GM21825 (cell line): Measurements from ENCODE around the gene CAMK1D.
"Not testable (repeated sequence)": the region's sequence is repeated elsewhere in the genome, so short reads cannot be mapped to it uniquely, and the experiment has no call there.

Experiments
- ATAC-seq: cut with Tn5 transposase; IDR thresholded peaks from one replicate; pipeline ENCODE4 v1.9.1; 2021; ENCODE audit warnings: mild to moderate bottlenecking, moderate library complexity; ENCODE audit not compliant: unreplicated experiment

The CAMK1D gene

DNA sequence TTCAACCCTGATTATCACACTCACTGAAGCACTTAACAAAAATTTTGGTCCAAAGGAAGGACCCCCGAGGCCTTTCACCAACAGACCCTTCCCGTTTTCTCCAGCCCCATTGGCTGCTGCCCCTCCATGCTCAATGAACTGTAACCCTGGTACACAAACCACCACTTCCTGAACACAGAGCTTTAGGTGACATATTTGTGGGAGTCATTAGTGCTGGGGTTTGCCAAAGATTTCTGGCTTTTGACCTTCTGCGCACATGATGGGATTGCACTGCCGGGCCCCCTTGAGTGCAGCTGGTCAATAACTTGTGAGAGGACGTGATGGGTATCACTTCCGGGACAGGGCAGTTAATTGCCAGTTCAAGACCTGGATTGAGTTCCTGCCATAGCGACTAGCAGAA is 9.0 kb upstream of the CAMK1D start:
- no peak for ATAC-seq

DNA sequence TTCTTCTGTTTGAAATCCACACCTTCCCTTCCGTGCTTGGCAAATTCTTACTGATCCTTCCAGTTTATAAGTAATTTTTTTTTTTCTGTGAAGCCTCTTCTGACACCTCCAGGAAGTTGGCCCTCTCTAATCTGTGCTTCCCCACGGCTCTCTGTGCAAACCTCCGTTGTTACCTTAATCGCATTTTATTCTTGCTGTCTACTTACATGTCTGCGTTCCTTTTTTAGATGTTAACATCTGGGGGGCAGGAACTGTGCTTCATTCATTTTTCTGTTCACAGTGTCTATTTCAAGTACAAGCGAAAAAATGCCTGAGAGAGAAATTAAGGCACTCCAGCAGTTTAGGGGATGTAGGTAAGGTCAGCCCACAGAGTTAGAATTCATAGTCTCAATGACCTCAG is 8.4 kb upstream of the CAMK1D start:
- ATAC-seq: no peak

DNA sequence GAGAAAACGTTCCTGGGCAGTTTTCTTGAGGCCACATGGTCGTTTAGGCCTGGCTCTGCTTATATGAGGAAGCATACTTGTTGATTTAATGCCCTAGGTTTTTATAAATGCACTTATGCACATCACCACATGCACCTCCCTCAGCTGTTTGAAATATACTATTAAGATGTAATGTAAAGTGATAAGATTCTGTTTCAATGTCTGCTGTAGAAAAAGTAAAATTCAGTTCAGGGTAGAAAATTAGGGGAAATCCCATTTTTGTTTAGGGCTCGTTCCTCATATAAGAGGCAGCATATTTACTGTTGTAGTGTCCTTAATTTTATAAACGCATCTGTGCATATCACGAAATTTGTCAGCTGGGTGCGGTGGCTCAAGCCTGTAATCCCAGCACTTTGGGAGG is 7.8 kb upstream of the CAMK1D start:
- ATAC-seq: no peak

DNA sequence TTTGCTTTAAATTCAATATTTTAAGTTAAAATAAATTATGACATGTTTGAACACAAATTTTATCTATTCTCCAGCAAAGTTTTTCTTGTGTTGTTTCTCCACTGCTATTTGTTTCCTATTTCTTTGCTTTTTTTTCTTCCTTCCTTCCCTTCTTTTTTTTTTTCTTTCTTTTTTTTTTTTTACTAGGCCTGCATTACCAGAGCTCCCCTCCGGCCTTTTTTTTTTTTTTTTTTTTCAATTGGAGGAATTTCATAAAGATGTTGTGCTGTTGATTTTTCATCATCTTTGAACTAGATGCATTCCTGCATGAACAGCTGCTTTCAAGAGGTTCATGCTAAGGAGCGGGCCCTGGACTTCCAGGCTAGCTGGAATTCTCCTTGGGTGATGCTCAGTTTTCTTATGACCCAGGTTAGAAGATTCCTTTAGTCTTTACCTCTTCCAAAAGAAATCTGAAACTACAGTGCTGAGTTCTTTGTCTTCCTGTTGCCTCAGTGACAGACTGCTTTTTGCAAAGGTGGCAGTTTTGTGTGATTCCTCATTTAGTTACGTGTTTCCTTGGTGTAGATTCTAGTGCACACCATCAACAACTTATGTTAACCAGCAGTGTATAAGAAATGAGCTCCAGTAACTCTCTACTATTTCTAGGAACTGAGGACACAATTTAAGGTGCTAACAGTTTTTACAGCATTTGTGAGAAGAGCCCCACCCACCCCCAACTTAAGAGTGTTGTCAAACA is 4.8 kb upstream of the CAMK1D start:
- ATAC-seq: no peak

DNA sequence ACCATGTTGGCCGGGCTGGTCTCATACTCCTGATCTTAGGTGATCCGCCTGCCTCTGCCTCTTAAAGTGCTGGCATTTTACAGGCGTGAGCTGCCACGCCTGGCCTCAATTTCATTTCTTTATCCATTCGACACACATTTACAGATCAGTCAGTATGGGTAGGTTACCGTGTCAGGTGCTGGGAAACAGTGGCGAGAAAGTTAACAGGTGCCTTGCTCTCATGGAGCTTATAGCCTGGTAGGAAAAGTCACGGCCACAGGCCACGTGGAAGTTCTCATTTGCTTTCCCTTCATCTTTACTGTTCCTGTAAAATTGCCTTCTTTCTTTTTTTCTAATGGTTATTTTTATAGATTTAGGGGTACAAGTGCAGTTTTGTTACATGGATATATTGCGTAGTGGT is 2.6 kb upstream of the CAMK1D start:
- ATAC-seq: no peak

DNA sequence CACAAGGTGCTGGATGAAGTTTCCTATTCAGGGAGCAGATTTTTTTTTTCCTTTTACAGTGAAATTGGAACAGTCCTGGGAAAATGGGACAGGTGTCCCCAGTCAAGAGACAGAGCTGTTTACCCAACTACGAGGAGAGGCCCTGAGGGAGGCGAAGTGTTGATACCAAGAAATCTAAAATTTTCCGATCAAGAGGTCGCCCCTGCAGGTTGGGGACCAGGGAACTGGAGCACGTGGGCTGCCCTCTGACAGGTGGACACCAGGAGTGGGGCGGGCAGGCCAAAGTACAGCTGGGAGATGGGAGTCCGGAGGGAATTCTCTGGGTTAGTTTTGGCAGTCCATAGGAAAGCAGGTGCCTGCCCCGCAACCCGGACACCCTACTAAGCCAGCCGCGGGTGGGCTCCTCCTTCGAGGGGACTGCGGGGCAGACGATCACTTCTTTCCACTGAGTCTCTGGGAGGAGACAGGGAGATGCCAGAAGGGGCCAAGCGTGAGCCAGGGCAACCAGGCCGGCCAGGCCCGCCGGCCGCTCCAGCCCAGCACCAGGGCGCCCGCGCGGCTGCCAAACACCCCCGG is 965 bp upstream of the CAMK1D start:
- ATAC-seq: no peak

DNA sequence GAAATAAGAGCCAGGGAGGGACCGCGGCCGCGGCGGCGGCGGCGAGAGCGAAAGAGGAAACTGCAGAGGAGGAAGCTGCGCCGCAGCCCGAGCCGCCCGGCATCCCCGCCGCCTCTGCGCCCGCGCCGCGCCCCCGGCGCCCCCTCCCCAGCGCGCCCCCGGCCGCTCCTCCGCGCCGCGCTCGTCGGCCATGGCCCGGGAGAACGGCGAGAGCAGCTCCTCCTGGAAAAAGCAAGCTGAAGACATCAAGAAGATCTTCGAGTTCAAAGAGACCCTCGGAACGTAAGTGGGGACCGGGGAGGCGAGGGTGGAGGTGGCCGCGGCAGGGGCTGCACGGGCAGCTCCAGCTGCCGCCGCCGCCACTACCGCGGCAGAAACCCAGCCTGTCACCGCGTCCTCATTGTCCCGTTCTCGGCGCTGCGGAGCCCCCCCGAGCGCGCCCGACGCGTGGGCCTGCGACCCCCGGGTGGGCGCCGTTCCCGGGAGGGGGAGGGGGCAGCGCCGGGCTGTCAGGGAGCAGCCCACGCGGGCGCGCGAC is 351 bp downstream of the CAMK1D start:
- ATAC-seq: peak; percentile 0

DNA sequence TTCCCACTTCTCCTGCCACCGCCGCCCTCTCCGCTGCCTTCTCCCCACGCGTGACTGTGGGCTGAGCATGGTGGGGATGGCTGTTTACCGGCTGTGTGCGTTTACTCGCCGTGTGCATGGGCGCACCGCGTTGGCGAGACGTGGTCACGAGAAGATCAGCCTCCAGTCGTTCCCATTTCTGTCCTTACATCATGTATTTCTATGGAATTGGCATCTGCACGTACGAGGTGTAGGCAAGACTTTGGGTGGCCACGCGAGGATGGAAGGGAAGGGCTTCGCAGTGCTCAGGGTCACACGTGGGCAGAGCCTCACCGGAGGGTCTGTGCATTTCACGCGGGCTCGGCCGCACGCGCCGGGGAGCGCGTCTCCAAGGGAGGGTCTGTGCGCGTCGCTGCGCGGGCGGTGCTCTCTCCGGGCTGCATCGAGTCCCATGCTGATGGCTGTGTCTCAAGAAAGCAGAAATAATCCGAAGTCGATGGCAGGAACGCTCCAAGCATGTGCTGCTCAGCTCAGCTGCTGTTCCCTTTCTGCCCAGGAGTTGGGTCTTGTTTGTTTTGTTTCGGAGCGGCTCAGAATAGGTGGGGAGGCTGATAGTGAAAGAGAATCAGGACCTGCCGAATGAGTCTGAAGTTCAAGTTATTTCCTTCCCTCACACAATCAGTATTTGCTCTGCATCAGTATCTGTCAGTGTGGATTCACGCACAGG is 973 bp downstream of the CAMK1D start:
- peak; percentile 27 for ATAC-seq

DNA sequence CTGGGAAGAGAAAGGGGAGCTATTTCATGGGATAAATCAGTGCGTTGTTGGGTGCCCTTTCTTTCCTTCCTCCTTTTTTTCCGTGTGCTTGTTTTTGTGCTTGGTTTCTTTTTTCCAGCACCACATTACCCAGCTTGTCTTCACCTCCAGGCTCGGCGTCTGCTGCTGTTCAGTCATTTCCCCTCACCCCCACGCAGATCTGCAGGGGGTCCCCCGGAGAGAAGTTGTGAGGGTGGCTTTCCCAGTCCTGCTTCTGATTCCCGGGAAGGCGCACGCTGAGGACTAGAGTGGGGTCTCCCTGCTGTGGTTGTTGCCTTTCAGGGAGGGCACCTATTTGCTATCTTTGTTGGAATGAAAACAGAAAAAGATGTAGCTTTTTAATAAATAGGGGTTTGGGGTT is 1.6 kb downstream of the CAMK1D start:
- ATAC-seq: no peak

DNA sequence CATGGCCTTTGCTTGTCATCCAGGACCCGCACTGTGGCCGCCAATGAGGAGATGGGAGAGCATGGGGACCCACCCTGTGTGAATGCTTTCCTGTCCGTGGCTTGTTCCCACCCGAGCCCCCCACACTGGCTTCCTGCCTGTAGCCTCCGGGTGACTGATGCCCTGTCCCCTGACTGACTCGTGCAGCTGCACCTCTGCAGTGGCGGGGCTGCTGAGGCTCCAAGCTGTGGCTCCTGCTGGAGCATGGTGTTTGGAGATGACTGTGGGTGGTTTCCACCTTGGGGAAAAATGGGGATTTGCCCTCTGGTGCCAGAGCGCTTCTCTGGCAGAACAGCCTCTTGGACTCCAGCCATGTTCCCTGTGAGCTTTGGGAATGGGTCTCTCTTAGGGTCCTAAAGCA is 2.1 kb downstream of the CAMK1D start:
- no peak for ATAC-seq

DNA sequence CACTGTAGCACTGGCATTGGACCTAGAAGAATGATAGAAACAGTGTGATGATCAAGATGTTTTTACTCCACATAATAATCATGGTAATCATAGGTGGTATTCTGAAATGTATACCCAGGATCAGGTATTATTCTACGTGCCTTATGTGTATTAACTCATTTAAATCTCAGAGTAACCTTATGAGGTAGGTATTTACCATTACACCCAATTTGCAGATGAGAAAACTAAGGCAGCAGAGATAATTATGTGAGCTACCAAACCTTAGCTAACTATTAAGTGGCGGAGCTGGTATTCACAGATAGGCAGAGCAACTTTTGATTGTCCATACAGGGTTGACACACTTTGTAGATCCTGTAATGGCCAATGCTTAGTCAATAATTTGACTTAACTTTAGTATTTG is 2.5 kb downstream of the CAMK1D start:
- ATAC-seq: no peak

DNA sequence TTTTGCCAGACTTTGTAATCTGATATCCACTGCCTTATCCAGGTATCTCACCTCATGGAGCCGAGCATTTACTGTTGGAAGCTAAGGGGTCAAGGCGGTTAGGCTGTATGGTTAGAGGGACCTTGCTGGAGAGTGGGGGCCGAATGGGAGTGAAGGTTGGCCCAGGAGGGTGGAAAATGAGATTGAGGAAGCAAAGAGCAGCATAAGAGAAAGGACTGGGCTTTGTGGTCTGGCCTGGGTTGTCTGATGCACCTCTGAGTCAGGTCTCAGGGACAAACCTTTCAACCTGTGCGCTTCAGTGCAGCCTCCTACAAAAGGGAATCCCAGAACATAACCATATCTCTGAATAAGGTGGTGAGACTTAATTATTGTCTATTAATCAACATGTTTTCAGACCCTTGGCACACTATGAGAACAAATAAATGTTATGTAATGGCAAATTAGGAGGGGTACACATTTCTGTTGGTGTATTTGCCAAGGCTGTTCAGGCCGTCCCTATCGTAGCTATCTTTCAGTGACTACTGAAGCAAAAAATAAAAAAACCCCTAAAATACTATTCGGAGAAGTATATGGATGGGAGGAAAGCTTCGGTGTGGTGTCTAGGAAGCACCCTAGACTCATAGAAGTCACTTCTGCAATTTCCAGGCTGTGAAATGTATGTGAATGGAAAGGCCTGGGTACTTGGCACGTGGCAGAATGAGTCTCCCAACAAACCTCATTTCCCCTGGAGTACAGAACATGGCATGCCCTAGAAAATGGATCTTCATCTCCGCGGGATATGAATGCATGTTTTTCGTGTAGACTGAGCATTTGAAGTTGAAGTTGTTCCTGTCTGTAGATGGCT is 4.3 kb downstream of the CAMK1D start:
- ATAC-seq: no peak

DNA sequence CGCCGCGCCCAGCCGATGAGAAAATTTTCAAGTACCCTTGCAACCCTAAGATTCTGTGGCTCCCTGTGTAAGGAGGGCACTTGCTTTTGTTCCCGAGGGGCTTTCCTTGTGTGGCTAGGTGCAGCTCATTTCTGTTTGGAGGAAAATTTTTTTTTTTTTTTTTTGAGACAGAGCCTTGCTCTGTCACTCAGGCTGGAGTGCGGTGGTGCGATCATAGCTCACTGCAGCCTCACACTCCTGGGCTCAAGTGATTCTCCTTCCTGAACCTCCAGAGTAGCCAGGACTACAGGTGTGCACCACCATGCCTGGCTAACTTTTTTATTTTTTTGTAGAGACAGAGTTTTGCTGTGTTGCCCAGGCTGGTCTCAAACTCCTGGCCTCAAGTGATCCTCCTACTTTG is 5.3 kb downstream of the CAMK1D start:
- ATAC-seq: not testable (repeated sequence)

DNA sequence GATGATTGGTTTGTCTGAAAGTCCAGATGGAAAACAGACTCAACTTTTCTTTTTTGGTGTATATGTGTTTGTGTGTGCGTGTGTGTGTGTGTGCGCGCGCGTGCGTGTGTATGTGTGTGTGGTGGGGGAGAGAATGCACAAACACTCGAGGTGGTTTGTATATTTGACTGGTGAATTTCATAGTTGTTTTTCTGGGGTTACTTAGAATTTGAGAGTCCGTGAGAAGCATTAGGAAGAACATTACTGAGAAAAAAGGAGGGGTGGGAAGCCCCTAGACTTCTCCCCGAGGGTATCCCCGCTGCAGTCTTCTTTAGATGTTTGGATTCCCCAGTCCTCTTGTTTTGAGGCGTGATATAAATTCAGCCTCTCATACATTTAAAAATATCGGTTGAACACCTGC is 6.0 kb downstream of the CAMK1D start:
- no peak for ATAC-seq

DNA sequence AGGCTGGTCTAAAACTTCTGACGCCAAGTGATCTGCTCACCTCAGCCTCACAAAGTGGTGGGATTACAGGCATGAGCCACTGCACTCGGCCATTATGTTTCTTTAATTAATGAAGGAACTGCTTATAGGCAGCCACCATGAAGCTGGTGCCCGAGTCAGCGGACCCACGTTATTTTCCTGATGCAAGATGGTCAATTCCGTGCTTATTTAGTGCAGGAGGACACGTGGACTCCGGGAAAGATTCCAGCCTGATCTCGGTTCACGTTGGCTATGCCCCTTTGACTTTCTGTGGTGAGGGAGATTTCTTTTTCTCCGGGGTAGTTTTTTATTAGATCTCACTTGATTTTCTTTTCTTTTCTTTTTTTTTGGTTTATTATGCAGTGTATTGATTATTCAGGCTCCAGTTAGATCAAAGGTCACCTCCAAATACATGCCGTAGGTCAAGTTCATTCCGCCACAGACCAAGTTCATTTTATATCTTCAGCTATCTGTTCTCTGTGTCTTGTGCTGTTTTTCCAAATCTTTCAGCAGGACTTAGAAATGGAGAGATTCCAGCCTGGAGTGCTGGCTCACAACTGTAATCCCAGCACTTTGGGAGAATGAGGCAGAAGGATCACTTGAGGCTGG is 8.3 kb downstream of the CAMK1D start:
- ATAC-seq: no peak

DNA sequence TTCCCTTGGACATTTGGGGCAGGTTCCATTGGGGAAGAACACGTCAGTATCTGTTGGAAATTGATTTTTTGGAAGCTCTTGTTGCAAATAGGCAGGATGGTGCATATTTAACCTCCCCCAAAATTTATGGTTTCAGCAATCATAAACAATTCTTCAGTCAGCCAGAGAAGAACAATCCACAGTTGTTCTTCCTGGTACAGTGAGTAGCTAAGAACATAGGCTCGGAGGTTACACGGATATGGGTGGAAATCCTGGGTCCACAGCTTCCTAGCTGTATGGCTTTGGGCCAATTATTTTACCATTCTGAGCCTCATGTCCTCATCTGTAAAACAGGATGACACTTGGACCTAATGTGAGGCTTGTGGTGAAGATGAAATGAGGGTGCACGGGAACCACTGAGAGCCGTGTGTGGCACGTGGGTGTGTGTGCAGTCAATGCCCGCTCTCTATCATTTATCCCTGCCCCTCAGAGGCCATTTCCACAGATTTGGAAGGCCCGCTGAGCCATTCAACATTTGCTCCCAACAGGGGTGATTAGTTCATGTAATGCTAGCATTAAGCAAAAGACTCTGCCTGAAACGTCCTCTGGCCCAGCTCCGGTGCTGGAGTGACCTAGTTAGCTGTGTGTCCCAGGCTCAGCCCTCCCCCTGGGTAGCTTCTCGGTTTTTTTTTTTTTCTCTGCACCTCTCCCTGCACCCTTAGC is 9.7 kb downstream of the CAMK1D start:
- no peak for ATAC-seq

DNA sequence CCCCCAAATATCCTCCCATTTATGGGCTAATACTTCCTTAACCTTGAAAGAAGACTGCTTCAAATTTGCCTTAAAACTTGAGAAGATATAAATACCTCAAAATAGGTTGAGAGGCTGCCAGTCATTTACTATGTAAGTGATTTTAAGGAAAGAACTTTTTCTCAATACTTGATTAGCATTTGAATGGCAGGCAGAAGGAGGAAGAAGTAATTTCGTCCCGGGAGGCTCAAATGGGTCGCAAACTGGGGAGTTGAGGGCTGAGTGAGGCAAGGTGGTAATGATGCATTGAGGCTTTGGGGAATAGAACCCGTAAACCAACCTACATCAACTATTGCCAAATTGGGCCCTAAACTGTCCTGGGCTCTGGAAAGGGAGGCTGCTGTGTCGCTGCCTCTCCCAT is 11.1 kb downstream of the CAMK1D start:
- no peak for ATAC-seq

DNA sequence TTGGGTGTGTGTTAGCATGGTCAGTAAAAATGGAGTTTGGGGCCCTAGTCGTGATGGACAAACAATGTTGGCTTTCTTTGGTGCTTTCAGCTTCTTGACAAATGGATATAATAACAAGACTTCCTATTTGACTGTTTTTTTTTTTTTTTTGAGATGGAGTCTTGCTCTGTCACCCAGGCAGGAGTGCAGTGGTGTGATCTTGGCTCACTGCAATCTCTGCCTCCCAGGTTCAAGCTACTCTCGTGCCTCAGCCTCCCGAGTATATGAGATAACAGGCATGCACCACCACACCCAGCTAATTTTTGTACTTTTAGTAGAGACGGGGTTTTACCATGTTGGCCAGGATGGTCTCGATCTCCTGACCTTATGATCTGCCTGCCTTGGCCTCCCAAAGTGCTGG is 11.8 kb downstream of the CAMK1D start:
- ATAC-seq: not testable (repeated sequence)

DNA sequence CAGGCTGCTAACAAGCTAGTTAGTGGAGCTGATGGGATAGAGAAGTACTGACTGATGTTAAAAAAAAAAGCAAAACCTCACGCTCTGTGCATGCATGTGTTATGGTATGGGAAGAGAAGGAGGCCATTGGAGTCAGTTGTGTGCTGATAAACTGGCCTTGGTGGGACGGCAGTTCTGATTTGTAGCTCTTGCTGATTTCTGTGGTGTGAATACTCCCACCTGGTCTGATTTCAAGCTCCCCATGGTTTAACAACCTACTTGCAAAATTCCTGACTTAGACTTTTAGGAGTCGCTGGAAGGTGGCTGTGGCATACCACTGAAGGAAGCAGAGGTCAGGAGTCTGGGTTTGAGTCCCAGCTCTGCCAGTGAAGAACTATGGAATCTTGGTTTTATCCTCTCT is 15.2 kb downstream of the CAMK1D start:
- ATAC-seq: no peak

DNA sequence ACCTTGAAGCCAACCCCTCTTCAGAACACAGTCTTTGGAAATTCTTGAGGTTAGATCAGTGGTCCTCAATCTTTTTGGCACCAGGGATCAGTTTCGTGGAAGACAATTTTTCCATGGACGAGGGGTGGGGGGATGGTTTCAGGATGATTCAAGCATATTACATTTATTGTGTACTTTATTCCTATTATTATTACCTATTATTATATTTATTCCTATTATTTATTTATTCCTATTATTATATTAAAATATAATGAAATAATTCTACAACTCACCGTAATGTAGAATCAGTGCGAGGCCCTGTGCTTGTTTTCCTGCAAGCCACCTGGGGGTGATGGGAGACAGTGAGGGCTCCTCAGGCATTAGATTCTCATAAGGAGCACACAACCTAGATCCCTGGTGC is 17.9 kb downstream of the CAMK1D start:
- ATAC-seq: no peak
